ENCODE results near the gene FAM135A. TPM values are rescaled to one million over a fixed set of nuclear protein-coding genes. Genes with fewer than 3 reads are reported as not detected.

Gene FAM135A
- total and polyA plus RNA-seq, 9 of the 15 experiments (the other 6 are each of a cell fraction or from before 2014, with no cell fraction given): 7.4 to 32.9 (median 19.2) TPM

DNA sequence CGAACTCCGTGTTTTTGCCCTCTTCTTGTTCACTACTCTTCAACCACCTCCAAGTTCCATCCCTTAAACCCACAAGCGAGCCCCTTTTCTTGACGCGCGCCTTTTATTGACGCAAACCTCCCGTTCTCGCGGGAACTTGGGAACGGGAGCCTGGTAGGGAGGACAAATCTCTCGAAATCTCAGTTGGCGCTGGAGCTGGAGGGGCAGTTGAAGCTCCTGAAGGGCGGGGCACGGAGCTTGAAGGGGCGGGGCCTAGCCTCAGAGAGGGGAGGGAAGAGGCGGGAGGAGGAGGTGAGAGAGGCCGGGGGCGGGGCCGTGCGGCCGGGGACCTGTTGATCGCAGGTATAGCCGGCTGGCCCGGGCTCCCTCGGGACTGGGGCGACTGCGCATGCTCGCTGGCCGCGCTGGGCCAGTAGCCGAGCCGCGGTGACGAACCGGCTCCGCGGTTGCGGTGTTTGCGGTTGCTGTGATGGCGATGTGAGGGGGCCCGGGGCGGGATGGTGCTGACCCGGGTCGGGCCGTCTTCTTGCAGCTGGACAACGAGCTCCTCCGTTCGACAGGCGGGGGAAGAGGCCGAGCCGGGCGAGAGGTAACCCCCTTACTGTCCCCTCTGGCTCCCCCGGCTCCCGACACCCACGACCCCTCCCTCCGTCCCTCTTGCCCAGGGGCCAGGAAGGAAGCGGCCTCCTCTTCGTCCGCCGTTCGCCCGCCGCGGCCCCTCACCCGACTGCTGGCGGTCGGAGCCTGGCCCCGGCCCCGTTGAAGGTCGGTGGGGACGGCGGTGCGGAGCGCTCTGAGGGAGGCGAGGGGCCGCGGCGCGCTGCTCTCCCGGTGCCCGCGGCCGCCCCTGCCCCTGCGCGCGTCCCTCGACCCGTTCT, at the start of gene FAM135A (continued):
- TF ChIP-seq, protein P1, sequence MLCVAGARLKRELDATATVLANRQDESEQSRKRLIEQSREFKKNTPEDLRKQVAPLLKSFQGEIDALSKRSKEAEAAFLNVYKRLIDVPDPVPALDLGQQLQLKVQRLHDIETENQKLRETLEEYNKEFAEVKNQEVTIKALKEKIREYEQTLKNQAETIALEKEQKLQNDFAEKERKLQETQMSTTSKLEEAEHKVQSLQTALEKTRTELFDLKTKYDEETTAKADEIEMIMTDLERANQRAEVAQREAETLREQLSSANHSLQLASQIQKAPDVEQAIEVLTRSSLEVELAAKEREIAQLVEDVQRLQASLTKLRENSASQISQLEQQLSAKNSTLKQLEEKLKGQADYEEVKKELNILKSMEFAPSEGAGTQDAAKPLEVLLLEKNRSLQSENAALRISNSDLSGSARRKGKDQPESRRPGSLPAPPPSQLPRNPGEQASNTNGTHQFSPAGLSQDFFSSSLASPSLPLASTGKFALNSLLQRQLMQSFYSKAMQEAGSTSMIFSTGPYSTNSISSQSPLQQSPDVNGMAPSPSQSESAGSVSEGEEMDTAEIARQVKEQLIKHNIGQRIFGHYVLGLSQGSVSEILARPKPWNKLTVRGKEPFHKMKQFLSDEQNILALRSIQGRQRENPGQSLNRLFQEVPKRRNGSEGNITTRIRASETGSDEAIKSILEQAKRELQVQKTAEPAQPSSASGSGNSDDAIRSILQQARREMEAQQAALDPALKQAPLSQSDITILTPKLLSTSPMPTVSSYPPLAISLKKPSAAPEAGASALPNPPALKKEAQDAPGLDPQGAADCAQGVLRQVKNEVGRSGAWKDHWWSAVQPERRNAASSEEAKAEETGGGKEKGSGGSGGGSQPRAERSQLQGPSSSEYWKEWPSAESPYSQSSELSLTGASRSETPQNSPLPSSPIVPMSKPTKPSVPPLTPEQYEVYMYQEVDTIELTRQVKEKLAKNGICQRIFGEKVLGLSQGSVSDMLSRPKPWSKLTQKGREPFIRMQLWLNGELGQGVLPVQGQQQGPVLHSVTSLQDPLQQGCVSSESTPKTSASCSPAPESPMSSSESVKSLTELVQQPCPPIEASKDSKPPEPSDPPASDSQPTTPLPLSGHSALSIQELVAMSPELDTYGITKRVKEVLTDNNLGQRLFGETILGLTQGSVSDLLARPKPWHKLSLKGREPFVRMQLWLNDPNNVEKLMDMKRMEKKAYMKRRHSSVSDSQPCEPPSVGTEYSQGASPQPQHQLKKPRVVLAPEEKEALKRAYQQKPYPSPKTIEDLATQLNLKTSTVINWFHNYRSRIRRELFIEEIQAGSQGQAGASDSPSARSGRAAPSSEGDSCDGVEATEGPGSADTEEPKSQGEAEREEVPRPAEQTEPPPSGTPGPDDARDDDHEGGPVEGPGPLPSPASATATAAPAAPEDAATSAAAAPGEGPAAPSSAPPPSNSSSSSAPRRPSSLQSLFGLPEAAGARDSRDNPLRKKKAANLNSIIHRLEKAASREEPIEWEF (CRISPR knock-in tag; IDR thresholded peaks at IDR 0.05): no peak
- no peak for TF ChIP-seq ILK (tag; IDR thresholded peaks at IDR 0.05; ENCODE audit: borderline replicate concordance, low read depth)
- TF ChIP-seq NR4A1 (CRISPR knock-in tag; IDR thresholded peaks at IDR 0.05): no peak
- 0 out of 2 replicates have a peak, but pooled peaks have one; percentile 43 for TF ChIP-seq NR4A1 (tag; IDR thresholded peaks at IDR 0.05)
- TF ChIP-seq, protein P2, sequence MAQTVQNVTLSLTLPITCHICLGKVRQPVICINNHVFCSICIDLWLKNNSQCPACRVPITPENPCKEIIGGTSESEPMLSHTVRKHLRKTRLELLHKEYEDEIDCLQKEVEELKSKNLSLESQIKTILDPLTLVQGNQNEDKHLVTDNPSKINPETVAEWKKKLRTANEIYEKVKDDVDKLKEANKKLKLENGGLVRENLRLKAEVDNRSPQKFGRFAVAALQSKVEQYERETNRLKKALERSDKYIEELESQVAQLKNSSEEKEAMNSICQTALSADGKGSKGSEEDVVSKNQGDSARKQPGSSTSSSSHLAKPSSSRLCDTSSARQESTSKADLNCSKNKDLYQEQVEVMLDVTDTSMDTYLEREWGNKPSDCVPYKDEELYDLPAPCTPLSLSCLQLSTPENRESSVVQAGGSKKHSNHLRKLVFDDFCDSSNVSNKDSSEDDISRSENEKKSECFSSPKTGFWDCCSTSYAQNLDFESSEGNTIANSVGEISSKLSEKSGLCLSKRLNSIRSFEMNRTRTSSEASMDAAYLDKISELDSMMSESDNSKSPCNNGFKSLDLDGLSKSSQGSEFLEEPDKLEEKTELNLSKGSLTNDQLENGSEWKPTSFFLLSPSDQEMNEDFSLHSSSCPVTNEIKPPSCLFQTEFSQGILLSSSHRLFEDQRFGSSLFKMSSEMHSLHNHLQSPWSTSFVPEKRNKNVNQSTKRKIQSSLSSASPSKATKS (CRISPR knock-in tag; IDR thresholded peaks at IDR 0.05): no peak
- TF ChIP-seq, protein P3, sequence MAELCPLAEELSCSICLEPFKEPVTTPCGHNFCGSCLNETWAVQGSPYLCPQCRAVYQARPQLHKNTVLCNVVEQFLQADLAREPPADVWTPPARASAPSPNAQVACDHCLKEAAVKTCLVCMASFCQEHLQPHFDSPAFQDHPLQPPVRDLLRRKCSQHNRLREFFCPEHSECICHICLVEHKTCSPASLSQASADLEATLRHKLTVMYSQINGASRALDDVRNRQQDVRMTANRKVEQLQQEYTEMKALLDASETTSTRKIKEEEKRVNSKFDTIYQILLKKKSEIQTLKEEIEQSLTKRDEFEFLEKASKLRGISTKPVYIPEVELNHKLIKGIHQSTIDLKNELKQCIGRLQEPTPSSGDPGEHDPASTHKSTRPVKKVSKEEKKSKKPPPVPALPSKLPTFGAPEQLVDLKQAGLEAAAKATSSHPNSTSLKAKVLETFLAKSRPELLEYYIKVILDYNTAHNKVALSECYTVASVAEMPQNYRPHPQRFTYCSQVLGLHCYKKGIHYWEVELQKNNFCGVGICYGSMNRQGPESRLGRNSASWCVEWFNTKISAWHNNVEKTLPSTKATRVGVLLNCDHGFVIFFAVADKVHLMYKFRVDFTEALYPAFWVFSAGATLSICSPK (IDR thresholded peaks at IDR 0.05; ENCODE audit: borderline replicate concordance): no peak
- TF ChIP-seq, protein P4, sequence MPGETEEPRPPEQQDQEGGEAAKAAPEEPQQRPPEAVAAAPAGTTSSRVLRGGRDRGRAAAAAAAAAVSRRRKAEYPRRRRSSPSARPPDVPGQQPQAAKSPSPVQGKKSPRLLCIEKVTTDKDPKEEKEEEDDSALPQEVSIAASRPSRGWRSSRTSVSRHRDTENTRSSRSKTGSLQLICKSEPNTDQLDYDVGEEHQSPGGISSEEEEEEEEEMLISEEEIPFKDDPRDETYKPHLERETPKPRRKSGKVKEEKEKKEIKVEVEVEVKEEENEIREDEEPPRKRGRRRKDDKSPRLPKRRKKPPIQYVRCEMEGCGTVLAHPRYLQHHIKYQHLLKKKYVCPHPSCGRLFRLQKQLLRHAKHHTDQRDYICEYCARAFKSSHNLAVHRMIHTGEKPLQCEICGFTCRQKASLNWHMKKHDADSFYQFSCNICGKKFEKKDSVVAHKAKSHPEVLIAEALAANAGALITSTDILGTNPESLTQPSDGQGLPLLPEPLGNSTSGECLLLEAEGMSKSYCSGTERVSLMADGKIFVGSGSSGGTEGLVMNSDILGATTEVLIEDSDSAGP (CRISPR knock-in tag; IDR thresholded peaks at IDR 0.05): no peak
- TF ChIP-seq ZNF175 (CRISPR knock-in tag; IDR thresholded peaks at IDR 0.05; ENCODE audit: low read depth): no peak
- TF ChIP-seq MYBL2 (IDR thresholded peaks at IDR 0.05; ENCODE audit: low read depth): no peak
- TF ChIP-seq MYBL2 (CRISPR knock-in tag; IDR thresholded peaks at IDR 0.05; ENCODE audit: borderline replicate concordance): no peak
- TF ChIP-seq CHD2 (IDR thresholded peaks at IDR 0.05; ENCODE audit: low read depth, low read length): peak; percentile 99
- TF ChIP-seq SMARCE1 (IDR thresholded peaks at IDR 0.05): peak; percentile 28
- TF ChIP-seq EGR1 (conservative IDR thresholded peaks at IDR 0.05): no peak; the same call in 1 of the 2 replicates
- no peak for TF ChIP-seq ZNF75A (CRISPR knock-in tag; IDR thresholded peaks at IDR 0.05)
- TF ChIP-seq MYC (IDR thresholded peaks at IDR 0.05; ENCODE audit: low read depth, low read length): no peak
- no peak for TF ChIP-seq MYC (CRISPR knock-in tag; IDR thresholded peaks at IDR 0.05; ENCODE audit: borderline replicate concordance, low read depth)
